Measurements from ENCODE around the gene IQGAP1.

IQGAP1 gene

GRCh38 chr15:90422043-90422442, 34.0 kb downstream of the IQGAP1 start:
- DNase-seq (ENCODE audit: extremely low spot score), result no peak
- POLR2A ChIA-PET, result no interaction called here
- no peak for TF ChIP-seq ZNF384 (IDR thresholded peaks at IDR 0.05)
- TF ChIP-seq L3MBTL2 (conservative IDR thresholded peaks at IDR 0.05), result no peak
- no peak for TF ChIP-seq ELF4 (IDR thresholded peaks at IDR 0.05)
- no peak for TF ChIP-seq NFRKB (IDR thresholded peaks at IDR 0.05)
- no peak for TF ChIP-seq SP1 (IDR thresholded peaks at IDR 0.05)
- no peak for TF ChIP-seq PKNOX1 (IDR thresholded peaks at IDR 0.05)
- TF ChIP-seq SUZ12 (IDR thresholded peaks at IDR 0.05), result no peak
- CTCF ChIA-PET, result interaction anchor here (0.5 kb wide), 1 partner anchor 13 kb away, joined by 3 read pairs; no protein-coding TSS in a partner anchor

- ChIA-PET POLR2A (no interaction called here), CTCF (no interaction called here)
- DNase-seq (ENCODE audit: extremely low spot score), result no peak
- TF ChIP-seq L3MBTL2 (conservative IDR thresholded peaks at IDR 0.05) (no peak), SP1 (IDR thresholded peaks at IDR 0.05) (no peak)
Measured at GRCh38 chr15:90422936-90423335, 34.9 kb downstream of the IQGAP1 start.

GRCh38 chr15:90423801-90424319, 35.8 kb downstream of the IQGAP1 start:
- POLR2A ChIA-PET, result no interaction called here
- no peak for DNase-seq (ENCODE audit: extremely low spot score)
- CTCF ChIA-PET, result no interaction called here
- TF ChIP-seq ZNF384 (IDR thresholded peaks at IDR 0.05), result no peak
- no peak for TF ChIP-seq BHLHE40 (IDR thresholded peaks at IDR 0.05; ENCODE audit: borderline replicate concordance)
- no peak for TF ChIP-seq TARDBP (IDR thresholded peaks at IDR 0.05)
- no peak for TF ChIP-seq PKNOX1 (IDR thresholded peaks at IDR 0.05)
- TF ChIP-seq SP1 (IDR thresholded peaks at IDR 0.05), result no peak
- TF ChIP-seq NFRKB (IDR thresholded peaks at IDR 0.05), result no peak
- TF ChIP-seq FOXA1 (IDR thresholded peaks at IDR 0.05), result no peak
- no peak for TF ChIP-seq ELF4 (IDR thresholded peaks at IDR 0.05)
- no peak for TF ChIP-seq FOXK2 (IDR thresholded peaks at IDR 0.05)
- TF ChIP-seq L3MBTL2 (conservative IDR thresholded peaks at IDR 0.05), result no peak
- no peak for TF ChIP-seq HDGF (IDR thresholded peaks at IDR 0.05; ENCODE audit: borderline replicate concordance)
- no peak for TF ChIP-seq FOXM1 (IDR thresholded peaks at IDR 0.05; ENCODE audit: borderline replicate concordance)
- no peak for TF ChIP-seq SUZ12 (IDR thresholded peaks at IDR 0.05)
- no peak for TF ChIP-seq CTBP1 (IDR thresholded peaks at IDR 0.05; ENCODE audit: borderline replicate concordance)

- CTCF ChIA-PET, result interaction anchor here (0.6 kb wide), 1 partner anchor 206 kb away, joined by 7 read pairs; no protein-coding TSS in a partner anchor
- DNase-seq (ENCODE audit: extremely low spot score), result no peak
- no peak for TF ChIP-seq SP1 (IDR thresholded peaks at IDR 0.05)
- TF ChIP-seq SUZ12 (IDR thresholded peaks at IDR 0.05), result no peak
- TF ChIP-seq BHLHE40 (IDR thresholded peaks at IDR 0.05; ENCODE audit: borderline replicate concordance), result no peak
- TF ChIP-seq FOXK2 (IDR thresholded peaks at IDR 0.05), result no peak
- TF ChIP-seq LEF1 (IDR thresholded peaks at IDR 0.05; ENCODE audit: borderline replicate concordance), result no peak
- no peak for TF ChIP-seq FOXM1 (IDR thresholded peaks at IDR 0.05; ENCODE audit: borderline replicate concordance)
- TF ChIP-seq NFRKB (IDR thresholded peaks at IDR 0.05), result no peak
- TF ChIP-seq HDGF (IDR thresholded peaks at IDR 0.05; ENCODE audit: borderline replicate concordance), result no peak
- TF ChIP-seq ARNT (IDR thresholded peaks at IDR 0.05), result no peak
- no peak for TF ChIP-seq CTBP1 (IDR thresholded peaks at IDR 0.05; ENCODE audit: borderline replicate concordance)
- no peak for TF ChIP-seq TARDBP (IDR thresholded peaks at IDR 0.05)
- no peak for TF ChIP-seq FOXA1 (IDR thresholded peaks at IDR 0.05)
- no peak for TF ChIP-seq ELF4 (IDR thresholded peaks at IDR 0.05)
- TF ChIP-seq ZNF384 (IDR thresholded peaks at IDR 0.05), result no peak
- POLR2A ChIA-PET, result no interaction called here
Measured at GRCh38 chr15:90425726-90426346, 37.8 kb downstream of the IQGAP1 start.

- POLR2A ChIA-PET, result no interaction called here
- CTCF ChIA-PET, result no interaction called here
- TF ChIP-seq ZNF384 (IDR thresholded peaks at IDR 0.05) (no peak), HDGF (IDR thresholded peaks at IDR 0.05; ENCODE audit: borderline replicate concordance) (no peak), FOXK2 (IDR thresholded peaks at IDR 0.05) (no peak), SP1 (IDR thresholded peaks at IDR 0.05) (no peak), BHLHE40 (IDR thresholded peaks at IDR 0.05; ENCODE audit: borderline replicate concordance) (no peak), FOXM1 (IDR thresholded peaks at IDR 0.05; ENCODE audit: borderline replicate concordance) (no peak), ARNT (IDR thresholded peaks at IDR 0.05) (no peak), L3MBTL2 (conservative IDR thresholded peaks at IDR 0.05) (no peak), FOXA1 (IDR thresholded peaks at IDR 0.05) (no peak), SUZ12 (IDR thresholded peaks at IDR 0.05) (no peak), LEF1 (IDR thresholded peaks at IDR 0.05; ENCODE audit: borderline replicate concordance) (no peak), TARDBP (IDR thresholded peaks at IDR 0.05) (no peak), NFRKB (IDR thresholded peaks at IDR 0.05) (no peak), CTBP1 (IDR thresholded peaks at IDR 0.05; ENCODE audit: borderline replicate concordance) (no peak), PKNOX1 (IDR thresholded peaks at IDR 0.05) (no peak), ELF4 (IDR thresholded peaks at IDR 0.05) (no peak)
- no peak for DNase-seq (ENCODE audit: extremely low spot score)
Measured at GRCh38 chr15:90427185-90427584, 39.1 kb downstream of the IQGAP1 start.

- DNase-seq (ENCODE audit: extremely low spot score), result no peak
- ChIA-PET POLR2A (no interaction called here), CTCF (no interaction called here)
- TF ChIP-seq HDGF (IDR thresholded peaks at IDR 0.05; ENCODE audit: borderline replicate concordance), result no peak
- TF ChIP-seq ARNT (IDR thresholded peaks at IDR 0.05), result no peak
- no peak for TF ChIP-seq SUZ12 (IDR thresholded peaks at IDR 0.05)
- no peak for TF ChIP-seq L3MBTL2 (conservative IDR thresholded peaks at IDR 0.05)
- TF ChIP-seq FOXK2 (IDR thresholded peaks at IDR 0.05), result no peak
- no peak for TF ChIP-seq LEF1 (IDR thresholded peaks at IDR 0.05; ENCODE audit: borderline replicate concordance)
- no peak for TF ChIP-seq TARDBP (IDR thresholded peaks at IDR 0.05)
- TF ChIP-seq CTBP1 (IDR thresholded peaks at IDR 0.05; ENCODE audit: borderline replicate concordance), result no peak
- TF ChIP-seq FOXM1 (IDR thresholded peaks at IDR 0.05; ENCODE audit: borderline replicate concordance), result no peak
- TF ChIP-seq BHLHE40 (IDR thresholded peaks at IDR 0.05; ENCODE audit: borderline replicate concordance), result no peak
- no peak for TF ChIP-seq PKNOX1 (IDR thresholded peaks at IDR 0.05)
- no peak for TF ChIP-seq NFRKB (IDR thresholded peaks at IDR 0.05)
- no peak for TF ChIP-seq ELF4 (IDR thresholded peaks at IDR 0.05)
- no peak for TF ChIP-seq FOXA1 (IDR thresholded peaks at IDR 0.05)
- TF ChIP-seq SP1 (IDR thresholded peaks at IDR 0.05), result no peak
- TF ChIP-seq ZNF384 (IDR thresholded peaks at IDR 0.05), result no peak
Measured at GRCh38 chr15:90432253-90432652, 44.2 kb downstream of the IQGAP1 start.

Data from HEK293T (cell line).